GM12874 (cell line): ENCODE measurements around the gene PTPRE.
A peak's percentile ranks its signal among the peaks of the same experiment; 100 is the strongest.

Experiments
- CTCF ChIP-seq: IDR thresholded peaks from 2 replicates; pipeline ENCODE4 v1.5.1; 2011; ENCODE audit warnings: low read depth, mild to moderate bottlenecking, control low read depth, low read length, moderate library complexity; ENCODE audit not compliant: insufficient read depth

The PTPRE gene

DNA sequence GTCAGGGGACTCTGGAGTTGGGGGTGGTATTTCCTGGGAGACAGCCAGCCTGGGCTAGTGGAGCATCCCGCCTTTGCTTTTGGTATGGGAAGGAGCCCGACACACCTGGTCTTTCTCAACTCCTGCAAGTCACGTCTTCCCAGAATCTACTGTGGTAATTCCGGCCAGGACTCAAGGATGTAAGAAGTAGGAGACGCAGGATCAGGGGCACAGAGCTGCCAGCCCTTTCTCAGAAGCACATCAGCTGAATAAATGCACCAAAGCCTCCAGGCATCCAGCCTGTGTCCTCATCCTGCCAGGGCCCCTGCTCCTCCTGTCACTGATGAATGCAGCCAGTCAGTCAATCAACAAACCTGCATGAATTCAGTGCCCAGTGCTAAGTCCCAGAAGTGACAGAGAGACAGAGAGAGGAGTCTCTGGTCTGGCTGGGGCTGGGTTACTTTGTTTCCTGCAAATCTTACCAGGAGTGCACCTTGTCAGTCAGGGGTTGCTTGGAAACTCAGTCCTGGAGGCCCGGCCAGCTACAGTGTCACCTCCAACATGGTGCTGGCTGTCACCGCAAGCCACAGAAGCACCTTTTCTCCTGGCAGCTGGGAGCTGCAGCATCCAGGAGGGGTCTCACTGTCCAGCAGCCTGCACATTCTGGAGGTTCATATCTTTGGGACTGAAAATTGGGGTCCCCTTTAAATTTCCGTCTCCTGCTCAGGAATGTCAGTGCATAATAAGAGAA is 101.8 kb downstream of the PTPRE start:
- no peak for TF ChIP-seq CTCF

DNA sequence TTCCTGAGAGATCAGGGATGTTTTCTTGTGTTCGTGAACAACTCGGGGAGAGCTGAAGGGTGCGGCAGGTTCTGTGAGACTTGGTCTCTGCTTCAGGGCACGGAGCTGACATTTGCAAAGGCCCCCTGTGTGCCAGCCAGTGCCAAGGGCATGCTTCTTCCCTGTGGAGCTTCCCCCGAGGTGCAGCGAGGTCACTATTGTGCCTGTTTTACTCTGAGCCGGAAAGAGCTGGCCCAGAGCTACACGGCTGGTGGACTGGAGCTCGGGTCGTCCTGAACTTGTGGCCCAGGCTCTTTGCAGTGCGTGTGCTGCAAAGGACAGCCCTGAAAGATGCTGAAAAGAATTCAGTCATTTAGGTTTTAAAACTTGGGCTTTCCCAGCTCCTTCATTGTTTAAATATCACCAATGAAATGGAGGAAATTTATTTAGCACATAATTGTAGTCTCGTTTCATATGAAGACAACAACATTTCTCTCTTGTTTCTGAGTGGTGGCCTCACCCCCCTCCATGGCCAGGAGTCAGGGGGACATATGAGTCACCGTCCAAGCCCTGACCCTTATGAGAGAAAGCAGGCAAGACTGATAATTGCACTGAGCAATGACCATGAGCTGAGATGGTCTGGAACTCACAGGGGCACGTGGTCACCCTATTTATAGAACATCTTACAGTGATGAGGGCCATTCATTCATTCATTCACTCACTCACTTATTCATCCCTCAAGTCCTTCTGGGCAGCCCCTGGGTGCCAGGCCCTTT is 102.6 kb downstream of the PTPRE start:
- no peak for TF ChIP-seq CTCF

DNA sequence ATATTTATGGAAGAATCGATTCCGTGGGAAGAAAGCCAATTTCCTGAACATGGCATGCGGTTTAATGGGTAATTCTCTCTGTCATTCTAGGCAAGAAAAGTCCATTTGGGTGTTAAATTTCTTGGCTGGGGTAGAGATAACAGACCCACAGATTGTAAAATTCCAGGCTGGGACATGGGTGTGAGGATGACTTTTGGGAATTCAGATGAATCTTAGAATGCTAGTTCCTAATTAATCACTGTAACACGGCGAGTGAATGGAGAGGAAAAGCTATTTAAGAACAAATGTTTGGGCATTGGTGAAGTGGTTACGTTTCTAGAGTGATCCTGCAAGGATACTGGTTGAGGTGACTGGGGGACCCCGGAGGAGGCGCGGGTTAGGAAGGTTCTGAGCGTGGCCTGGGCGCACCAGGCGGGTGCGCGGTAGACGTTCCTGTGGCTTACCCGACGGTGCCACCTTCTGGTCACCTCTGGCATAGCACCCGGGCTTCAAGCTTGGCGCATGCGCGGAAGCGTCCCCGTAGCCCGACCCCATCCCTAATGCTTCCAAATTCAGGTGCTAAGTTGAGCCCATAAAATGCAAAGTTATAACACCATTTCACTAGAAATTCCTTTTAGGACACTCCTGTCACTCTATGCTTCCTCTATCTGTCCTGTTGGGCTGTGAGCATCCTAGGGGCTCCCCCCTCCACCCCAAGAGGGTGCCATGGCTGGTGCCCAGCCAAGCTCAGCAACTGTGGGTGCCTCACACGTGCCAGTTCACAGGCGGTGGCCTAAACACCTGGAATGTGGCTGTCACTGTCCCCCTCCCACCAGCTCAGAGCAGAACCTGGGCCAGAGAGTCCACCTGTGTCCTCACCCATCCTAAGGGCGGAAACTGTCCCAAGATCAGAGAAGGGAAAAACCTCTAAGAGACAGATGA is 104.4 kb downstream of the PTPRE start:
- TF ChIP-seq CTCF = peak; percentile 99

- TF ChIP-seq CTCF = no peak
These were observed 106.7 kb downstream of the PTPRE start for GRCh38 chr10:128013626-128014025.

- TF ChIP-seq CTCF = no peak
These were observed 107.3 kb downstream of the PTPRE start for GRCh38 chr10:128014236-128014635.

DNA sequence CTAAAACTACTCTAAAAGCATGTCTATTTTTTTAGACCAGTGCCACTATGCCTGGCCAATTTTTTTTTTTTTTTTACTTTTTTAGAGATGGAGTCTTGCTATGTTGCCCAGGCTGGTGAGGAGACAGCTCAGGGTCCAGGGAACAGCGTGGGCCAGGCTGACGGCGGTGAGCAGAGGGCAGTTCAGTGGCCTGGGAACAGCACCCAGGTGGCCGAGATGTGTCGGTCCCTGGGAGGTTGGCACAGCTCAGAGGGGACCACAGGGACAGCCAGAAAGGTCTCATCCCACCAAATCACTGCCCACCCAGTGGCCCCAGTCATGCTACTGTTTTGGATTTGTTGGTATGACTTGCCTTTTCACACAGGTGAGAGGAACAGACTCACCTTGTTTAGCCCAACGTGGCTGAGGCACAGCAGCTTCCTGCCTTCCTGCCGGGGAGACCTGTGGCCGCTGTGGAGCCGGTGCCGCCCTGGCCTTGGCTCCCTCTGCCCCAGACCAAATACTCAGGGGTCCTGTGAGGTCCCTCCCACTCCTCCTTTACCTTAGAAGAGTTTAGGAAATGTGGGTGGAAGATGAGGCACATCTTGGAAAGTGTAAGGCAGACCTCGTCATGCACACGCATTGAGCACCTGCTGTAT is 109.6 kb downstream of the PTPRE start:
- no peak for TF ChIP-seq CTCF

GRCh38 chr10:128017822-128018221 is 110.9 kb downstream of the PTPRE start:
- no peak for TF ChIP-seq CTCF
